ENCODE data around the gene NCOR1.

NCOR1 gene

DNA sequence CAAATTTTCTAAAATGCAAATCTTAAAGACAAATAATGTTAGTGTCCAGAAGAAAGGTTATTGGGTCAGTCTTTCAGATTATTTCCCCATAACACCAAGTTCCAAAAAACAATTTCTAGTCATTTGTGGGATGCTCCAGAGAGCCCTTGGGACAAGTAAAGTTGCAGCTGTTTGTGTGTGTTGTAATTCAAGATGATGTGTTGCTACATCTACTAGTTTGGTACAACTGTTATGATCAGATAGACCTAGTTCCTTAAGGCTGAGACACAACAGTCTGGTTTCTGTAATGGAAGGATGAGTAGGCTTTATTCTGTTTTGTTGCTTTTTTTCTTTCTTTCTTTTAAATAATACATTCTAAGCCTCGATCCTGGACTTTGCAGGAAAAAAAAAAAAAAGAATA lies 43.6 kb upstream of the NCOR1 start:
- no peak overlapping the region for H3K4ac ChIP-seq (ENCODE audit: low read depth, low read length)
- no CpG with 5 or more reads among the region's 1 CpG for WGBS (ENCODE audit: extremely low coverage, insufficient coverage, insufficient read length)
- no peak overlapping the region for H3K18ac ChIP-seq (ENCODE audit: low read length)
- no peak overlapping the region for H2AK5ac ChIP-seq (ENCODE audit: low read length)
- no peak for DNase-seq
- H4K12ac ChIP-seq (ENCODE audit: low read depth, low read length), result no peak overlapping the region
- no peaks in the 10 kb centered on the region for H3K79me1 ChIP-seq (ENCODE audit: low read length)
- H4K91ac ChIP-seq (ENCODE audit: low read depth, low read length), result no peak overlapping the region
- H4K8ac ChIP-seq (ENCODE audit: low read depth, low read length), result no peak overlapping the region
- H3K23ac ChIP-seq (ENCODE audit: low read length), result no peak overlapping the region
- H3K27ac ChIP-seq (ENCODE audit: low read depth, low read length), result no peak overlapping the region
- no peaks in the 10 kb centered on the region for H3K4me1 ChIP-seq (ENCODE audit: control insufficient read depth in 1 of 2, insufficient read depth in 2 of 2, low read length in 2 of 2)
- no peak overlapping the region for H2BK120ac ChIP-seq (ENCODE audit: insufficient read depth, low read length, poor library complexity)
- no peak overlapping the region for H3K4me2 ChIP-seq (ENCODE audit: low read length)
- no peak overlapping the region for H2BK5ac ChIP-seq (ENCODE audit: low read depth, low read length, poor library complexity)
- H2AFZ ChIP-seq (ENCODE audit: insufficient read depth, low read length, poor library complexity), result no peak overlapping the region
- H3K36me3 ChIP-seq (ENCODE audit: control insufficient read depth in 1 of 2, insufficient read depth in 2 of 2, low read length in 2 of 2), result no peaks in the 10 kb centered on the region
- no peak overlapping the region for H2BK12ac ChIP-seq (ENCODE audit: low read length)
- H3K27me3 ChIP-seq (ENCODE audit: insufficient read depth, low read length), result no peaks in the 10 kb centered on the region
- H3K9ac ChIP-seq (ENCODE audit: low read length), result no peak overlapping the region
- H3K14ac ChIP-seq (ENCODE audit: low read length), result no peak overlapping the region
- H3K4me3 ChIP-seq (ENCODE audit: low read depth, low read length), result no peak overlapping the region
- H3K79me2 ChIP-seq (ENCODE audit: control insufficient read depth, insufficient read depth, low read length, poor library complexity), result no peaks in the 10 kb centered on the region
- no peaks in the 10 kb centered on the region for H3K9me3 ChIP-seq (ENCODE audit: insufficient read depth, low read depth, low read length)

DNA sequence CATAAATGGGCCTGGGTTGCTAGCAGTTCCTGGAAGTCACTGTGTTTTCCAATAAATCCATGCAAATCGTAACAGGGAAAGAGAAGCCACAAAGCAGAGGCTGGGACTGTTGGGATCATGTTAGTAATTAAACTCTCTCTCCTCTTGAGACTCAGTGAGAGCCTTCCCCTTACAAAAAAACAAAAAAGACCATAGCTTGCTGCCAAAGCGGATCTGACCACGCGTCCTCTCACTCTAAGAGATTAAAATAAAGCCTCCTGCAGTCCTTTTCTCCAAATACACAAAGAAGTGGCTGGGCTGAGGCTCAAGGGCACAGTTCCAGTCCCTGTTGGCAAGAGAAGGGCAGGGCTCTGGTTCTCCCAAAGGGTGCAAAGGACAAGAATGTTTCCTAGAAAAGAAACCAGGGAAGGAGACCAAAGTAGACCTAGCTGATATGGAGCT lies 40.2 kb upstream of the NCOR1 start:
- WGBS (ENCODE audit: extremely low coverage, insufficient coverage, insufficient read length), result no CpG with 5 or more reads among the region's 4 CpGs
- H2AK5ac ChIP-seq (ENCODE audit: low read length), result no peak overlapping the region

DNA sequence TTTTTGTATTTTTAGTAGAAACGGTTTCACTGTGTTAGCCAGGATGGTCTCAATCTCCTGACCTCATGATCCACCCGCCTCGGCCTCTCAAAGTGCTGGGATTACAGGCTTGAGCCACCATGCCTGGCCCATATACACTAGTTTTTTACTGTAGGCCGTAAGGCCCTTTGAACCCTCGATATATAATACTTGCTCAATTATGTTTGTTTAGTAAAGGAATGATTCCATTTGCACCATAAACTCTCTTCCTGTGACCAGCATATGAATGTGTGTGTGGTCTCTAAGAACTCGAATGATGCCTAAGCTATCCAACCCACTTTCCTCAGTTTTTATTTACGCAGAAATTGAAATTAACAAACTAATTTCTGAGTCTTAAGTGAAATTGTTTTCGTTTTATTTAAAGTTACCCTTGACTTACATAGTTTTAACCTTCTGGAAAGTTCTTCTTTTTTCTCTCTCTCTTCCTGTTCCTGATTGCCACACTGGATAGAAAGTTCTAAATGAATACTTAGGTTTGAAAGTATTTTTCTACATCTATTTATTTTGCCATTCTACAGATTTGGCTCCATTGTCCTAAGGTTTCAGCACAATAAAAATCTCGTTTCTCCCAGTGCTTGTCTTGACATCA lies 39.6 kb upstream of the NCOR1 start:
- Histone ChIP-seq H3K4me2 (ENCODE audit: low read length) (no peak overlapping the region), H3K27me3 (ENCODE audit: insufficient read depth, low read length) (no peaks in the 10 kb centered on the region), H3K4me3 (ENCODE audit: low read depth, low read length) (no peak overlapping the region), H2BK120ac (ENCODE audit: insufficient read depth, low read length, poor library complexity) (no peak overlapping the region), H4K91ac (ENCODE audit: low read depth, low read length) (no peak overlapping the region), H3K9ac (ENCODE audit: low read length) (no peak overlapping the region), H2AK5ac (ENCODE audit: low read length) (no peak overlapping the region), H3K18ac (ENCODE audit: low read length) (no peak overlapping the region), H4K12ac (ENCODE audit: low read depth, low read length) (no peak overlapping the region), H3K27ac (ENCODE audit: low read depth, low read length) (no peak overlapping the region), H3K79me1 (ENCODE audit: low read length) (no peaks in the 10 kb centered on the region), H3K9me3 (ENCODE audit: insufficient read depth, low read depth, low read length) (no peaks in the 10 kb centered on the region), H3K23ac (ENCODE audit: low read length) (no peak overlapping the region), H2BK5ac (ENCODE audit: low read depth, low read length, poor library complexity) (no peak overlapping the region), H3K14ac (ENCODE audit: low read length) (no peak overlapping the region), H3K36me3 (ENCODE audit: control insufficient read depth in 1 of 2, insufficient read depth in 2 of 2, low read length in 2 of 2) (no peaks in the 10 kb centered on the region), H4K8ac (ENCODE audit: low read depth, low read length) (no peak overlapping the region), H2AFZ (ENCODE audit: insufficient read depth, low read length, poor library complexity) (no peak overlapping the region), H3K4me1 (ENCODE audit: control insufficient read depth in 1 of 2, insufficient read depth in 2 of 2, low read length in 2 of 2) (no peaks in the 10 kb centered on the region), H3K4ac (ENCODE audit: low read depth, low read length) (no peak overlapping the region), H2BK12ac (ENCODE audit: low read length) (no peak overlapping the region), H3K79me2 (ENCODE audit: control insufficient read depth, insufficient read depth, low read length, poor library complexity) (no peaks in the 10 kb centered on the region)
- WGBS (ENCODE audit: extremely low coverage, insufficient coverage, insufficient read length), result no CpG with 5 or more reads among the region's 9 CpGs
- DNase-seq, result no peak

More for the DNA sequence above, 40.2 kb upstream of the NCOR1 start:
- H3K4me1 ChIP-seq (ENCODE audit: control insufficient read depth in 1 of 2, insufficient read depth in 2 of 2, low read length in 2 of 2), result no peaks in the 10 kb centered on the region
- no peak overlapping the region for H3K18ac ChIP-seq (ENCODE audit: low read length)
- H3K27ac ChIP-seq (ENCODE audit: low read depth, low read length), result no peak overlapping the region
- no peak overlapping the region for H4K8ac ChIP-seq (ENCODE audit: low read depth, low read length)
- no peaks in the 10 kb centered on the region for H3K36me3 ChIP-seq (ENCODE audit: control insufficient read depth in 1 of 2, insufficient read depth in 2 of 2, low read length in 2 of 2)
- no peak overlapping the region for H2BK5ac ChIP-seq (ENCODE audit: low read depth, low read length, poor library complexity)
- no peaks in the 10 kb centered on the region for H3K79me2 ChIP-seq (ENCODE audit: control insufficient read depth, insufficient read depth, low read length, poor library complexity)
- no peak for DNase-seq
- no peaks in the 10 kb centered on the region for H3K27me3 ChIP-seq (ENCODE audit: insufficient read depth, low read length)
- no peak overlapping the region for H2BK120ac ChIP-seq (ENCODE audit: insufficient read depth, low read length, poor library complexity)
- no peak overlapping the region for H2BK12ac ChIP-seq (ENCODE audit: low read length)
- H3K79me1 ChIP-seq (ENCODE audit: low read length), result no peaks in the 10 kb centered on the region
- H3K4me2 ChIP-seq (ENCODE audit: low read length), result no peak overlapping the region
- no peak overlapping the region for H3K23ac ChIP-seq (ENCODE audit: low read length)
- H4K91ac ChIP-seq (ENCODE audit: low read depth, low read length), result no peak overlapping the region
- no peak overlapping the region for H4K12ac ChIP-seq (ENCODE audit: low read depth, low read length)
- no peak overlapping the region for H3K9ac ChIP-seq (ENCODE audit: low read length)
- no peak overlapping the region for H3K4me3 ChIP-seq (ENCODE audit: low read depth, low read length)
- no peak overlapping the region for H3K4ac ChIP-seq (ENCODE audit: low read depth, low read length)
- no peak overlapping the region for H2AFZ ChIP-seq (ENCODE audit: insufficient read depth, low read length, poor library complexity)
- no peaks in the 10 kb centered on the region for H3K9me3 ChIP-seq (ENCODE audit: insufficient read depth, low read depth, low read length)
- H3K14ac ChIP-seq (ENCODE audit: low read length), result no peak overlapping the region

DNA sequence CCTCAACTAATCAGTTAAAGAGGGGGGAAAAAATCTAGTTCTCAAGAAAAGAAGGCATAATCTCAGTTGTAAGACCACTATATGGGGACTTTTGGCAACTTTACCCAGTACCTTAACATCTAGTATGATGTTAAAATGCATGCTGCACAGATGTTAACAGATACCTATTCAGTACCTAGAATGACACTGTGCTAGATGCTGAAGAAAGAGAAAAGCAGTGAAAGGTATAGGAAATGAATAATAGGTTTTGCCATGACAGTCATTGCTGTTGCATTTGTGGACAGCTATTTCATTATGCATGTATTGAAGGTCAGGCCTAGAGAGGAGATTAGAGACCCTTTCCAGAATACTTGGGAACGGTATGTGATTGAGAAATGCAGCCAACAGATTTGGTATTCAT lies 36.2 kb upstream of the NCOR1 start:
- Histone ChIP-seq H4K12ac (ENCODE audit: low read depth, low read length) (no peak overlapping the region), H3K9me3 (ENCODE audit: insufficient read depth, low read depth, low read length) (no peaks in the 10 kb centered on the region), H3K27me3 (ENCODE audit: insufficient read depth, low read length) (no peaks in the 10 kb centered on the region), H2AFZ (ENCODE audit: insufficient read depth, low read length, poor library complexity) (no peak overlapping the region), H3K4me2 (ENCODE audit: low read length) (no peak overlapping the region), H3K4me3 (ENCODE audit: low read depth, low read length) (no peak overlapping the region), H3K9ac (ENCODE audit: low read length) (no peak overlapping the region), H3K23ac (ENCODE audit: low read length) (no peak overlapping the region), H2BK5ac (ENCODE audit: low read depth, low read length, poor library complexity) (no peak overlapping the region), H4K8ac (ENCODE audit: low read depth, low read length) (no peak overlapping the region), H3K4me1 (ENCODE audit: control insufficient read depth in 1 of 2, insufficient read depth in 2 of 2, low read length in 2 of 2) (no peaks in the 10 kb centered on the region), H3K79me2 (ENCODE audit: control insufficient read depth, insufficient read depth, low read length, poor library complexity) (no peaks in the 10 kb centered on the region), H3K18ac (ENCODE audit: low read length) (no peak overlapping the region), H3K36me3 (ENCODE audit: control insufficient read depth in 1 of 2, insufficient read depth in 2 of 2, low read length in 2 of 2) (no peaks in the 10 kb centered on the region), H3K14ac (ENCODE audit: low read length) (no peak overlapping the region), H2BK120ac (ENCODE audit: insufficient read depth, low read length, poor library complexity) (no peak overlapping the region), H3K4ac (ENCODE audit: low read depth, low read length) (no peak overlapping the region), H3K79me1 (ENCODE audit: low read length) (no peaks in the 10 kb centered on the region), H2AK5ac (ENCODE audit: low read length) (no peak overlapping the region), H2BK12ac (ENCODE audit: low read length) (no peak overlapping the region), H3K27ac (ENCODE audit: low read depth, low read length) (no peak overlapping the region), H4K91ac (ENCODE audit: low read depth, low read length) (no peak overlapping the region)
- DNase-seq, result no peak
- no CpG with 5 or more reads among the region's 1 CpG for WGBS (ENCODE audit: extremely low coverage, insufficient coverage, insufficient read length)
